Fibroblast of skin of left quadriceps (primary cell): ENCODE data around the gene GALNT12.
A peak's percentile ranks its signal among the peaks of the same experiment; 100 is the strongest.

ENCODE experiments used
- DNase-seq, 2 experiments: peaks; one replicate each; pipeline ENCODE4 v3.0.0-alpha.2; 2013; ENCODE audit warnings: low read depth in 2 of 2

The GALNT12 gene

GRCh38 chr9:98807070-98807813 is at the start of gene GALNT12:
Gene GALNT12 (plus strand): TSS chr9:98807670. CDS start chr9:98807699, 29 bp downstream.
- DNase-seq, result no peak

- DNase-seq, result no peak
These were observed 47.2 kb upstream of the GALNT12 start for GRCh38 chr9:98760231-98760630.

- peak; percentile 6 to 20 for DNase-seq
These were observed 43.3 kb upstream of the GALNT12 start for GRCh38 chr9:98763986-98764745.

- DNase-seq, result no peak
These were observed 42.2 kb upstream of the GALNT12 start for GRCh38 chr9:98765256-98765655.

- DNase-seq, result peak; percentile 13 to 16
These were observed 40.9 kb upstream of the GALNT12 start for GRCh38 chr9:98766586-98766985.

GRCh38 chr9:98767196-98767595 is 40.3 kb upstream of the GALNT12 start:
- no peak for DNase-seq

GRCh38 chr9:98767915-98768314 is 39.6 kb upstream of the GALNT12 start:
- DNase-seq, result no peak

GRCh38 chr9:98768344-98768743 is 39.1 kb upstream of the GALNT12 start:
- no peak for DNase-seq

- no peak for DNase-seq
These were observed 36.8 kb upstream of the GALNT12 start for GRCh38 chr9:98770717-98771116.

- no peak for DNase-seq
These were observed 36.1 kb upstream of the GALNT12 start for GRCh38 chr9:98771209-98771874.

- DNase-seq, result no peak
These were observed 34.9 kb upstream of the GALNT12 start for GRCh38 chr9:98772364-98773155.

GRCh38 chr9:98773721-98774120 is 33.7 kb upstream of the GALNT12 start:
- no peak for DNase-seq

GRCh38 chr9:98774746-98775145 is 32.7 kb upstream of the GALNT12 start:
- no peak for DNase-seq

- DNase-seq, result peak; percentile 24 to 33
These were observed 31.5 kb upstream of the GALNT12 start for GRCh38 chr9:98775831-98776441.

- no peak for DNase-seq
These were observed 29.9 kb upstream of the GALNT12 start for GRCh38 chr9:98777618-98778017.

- DNase-seq, result no peak
These were observed 29.2 kb upstream of the GALNT12 start for GRCh38 chr9:98778251-98778650.

GRCh38 chr9:98778711-98779530 is 28.5 kb upstream of the GALNT12 start:
- DNase-seq, result no peak

GRCh38 chr9:98780059-98780749 is 27.3 kb upstream of the GALNT12 start:
- DNase-seq, result no peak

- no peak for DNase-seq
These were observed 25.7 kb upstream of the GALNT12 start for GRCh38 chr9:98781588-98782383.
